ENCODE data around the gene XYLT1. TPM values are rescaled to one million over a fixed set of nuclear protein-coding genes. Genes with fewer than 3 reads are reported as not detected.

Gene XYLT1
- total and polyA plus RNA-seq, 2 of the 8 experiments (the other 6 are each of a cell fraction or from before 2014, with no cell fraction given): 6.6 to 25.4 TPM

DNA sequence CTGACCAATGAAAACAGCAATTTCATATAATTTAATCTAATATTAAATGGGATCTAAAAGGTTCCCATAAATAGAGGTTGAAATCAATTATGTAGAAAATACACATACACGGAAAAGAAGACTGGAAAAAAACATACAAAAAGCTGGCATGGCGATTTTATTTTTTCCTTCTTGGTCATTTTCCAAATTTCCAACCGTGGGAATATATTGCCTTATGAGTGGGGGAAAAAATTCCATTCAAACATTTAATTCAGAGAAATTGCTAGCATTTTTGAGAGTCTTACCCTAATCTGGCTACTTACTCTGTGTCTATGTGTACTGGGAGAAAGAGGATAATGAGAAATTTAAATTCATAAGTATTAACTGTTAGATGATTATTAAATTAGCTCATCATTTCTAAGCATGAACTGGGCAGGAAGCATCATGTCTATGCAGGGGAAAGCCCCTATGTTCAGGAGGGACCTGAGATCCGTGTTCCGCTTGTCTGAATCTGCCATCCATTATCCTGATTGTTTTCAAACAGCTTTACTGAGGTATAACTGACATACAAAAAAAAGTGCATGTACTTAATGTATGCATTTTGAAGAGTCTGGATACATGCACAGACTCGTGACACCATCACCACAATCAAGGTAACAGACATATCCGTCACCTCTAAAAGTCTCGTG is 145.2 kb downstream of the XYLT1 start:
- Histone ChIP-seq H3K79me1 (ENCODE audit: low read depth, low read length) (0 out of 2 replicates have a peak, but pooled peaks cover 2% of the 10 kb centered on the region), H2BK120ac (replicated peaks; ENCODE audit: low read depth, low read length) (no peak overlapping the region), H3K27ac (ENCODE audit: low read depth, low read length) (no peak overlapping the region), H3K9ac (replicated peaks in 1 of 4; ENCODE audit: extremely low read depth in 1 of 4, low read depth in 3 of 4, low read length in 3 of 4) (no peak overlapping the region), H2BK12ac (ENCODE audit: low read depth, low read length) (no peak overlapping the region), H3K23me2 (ENCODE audit: low read depth, low read length) (no peaks in the 10 kb centered on the region), H3K23ac (ENCODE audit: insufficient read length) (no peak overlapping the region), H2BK15ac (ENCODE audit: low read length) (no peak overlapping the region), H4K91ac (replicated peaks; ENCODE audit: insufficient read length, low read length) (no peak overlapping the region), H3K36me3 (ENCODE audit: control insufficient read depth in 2 of 4, insufficient read depth in 4 of 4, low read length in 3 of 4) (no peaks in the 10 kb centered on the region), H3K14ac (ENCODE audit: insufficient read length) (no peak overlapping the region), H4K8ac (ENCODE audit: extremely low read depth, insufficient read depth, low read length) (no peak overlapping the region), H2BK20ac (ENCODE audit: low read length) (no peak overlapping the region), H3K56ac (replicated peaks; ENCODE audit: insufficient read length, low read depth, low read length) (no peak overlapping the region), H3K9me3 (ENCODE audit: insufficient read depth in 2 of 2, low read depth in 1 of 2, low read length in 1 of 2) (no peaks in the 10 kb centered on the region), H2AK5ac (ENCODE audit: low read depth, low read length) (no peak overlapping the region), H3K18ac (ENCODE audit: extremely low read depth, low read length) (no peak overlapping the region), H2AFZ (ENCODE audit: low read length) (no peak overlapping the region), H3K79me2 (ENCODE audit: control insufficient read depth in 1 of 2, insufficient read depth in 2 of 2, low read length in 2 of 2) (peaks cover 0 to 4% of the 10 kb centered on the region in 2 experiments; a peak in 1 of 4 replicates), H4K5ac (ENCODE audit: insufficient read length, low read depth, low read length) (no peak overlapping the region), H4K20me1 (replicated peaks in 1 of 2; ENCODE audit: control insufficient read depth in 1 of 2, insufficient read depth in 2 of 2, low read length in 2 of 2) (no peaks in the 10 kb centered on the region), H3K4ac (replicated peaks; ENCODE audit: insufficient read length, low read depth, low read length) (no peak overlapping the region), H3K4me1 (replicated peaks in 1 of 4; ENCODE audit: control insufficient read depth in 3 of 4, insufficient read depth in 4 of 4, low read length in 3 of 4) (no peaks in the 10 kb centered on the region), H2BK5ac (ENCODE audit: low read depth, low read length) (no peak overlapping the region), H3K27me3 (replicated peaks in 1 of 4; ENCODE audit: control insufficient read depth in 3 of 4, extremely low read depth in 1 of 4, insufficient read depth in 3 of 4, low read length in 3 of 4) (no peaks in the 10 kb centered on the region), H3K4me2 (ENCODE audit: insufficient read depth in 1 of 2, low read depth in 2 of 2, low read length in 2 of 2) (no peak overlapping the region), H3K4me3 (ENCODE audit: extremely low read depth in 1 of 4, insufficient read depth in 2 of 4, low read depth in 3 of 4, low read length in 4 of 4) (no peak overlapping the region)
- FAIRE-seq (no peak), DNase-seq (ENCODE audit: low read depth in 1 of 2, low spot score in 2 of 2) (no peak)
- 88% methylated on average over 8 of the region's 8 CpGs; no CpG with 5 or more reads in 1 of the 2 experiments for WGBS, 2 experiments (ENCODE audit: extremely low coverage in 1 of 2, insufficient coverage in 1 of 2, insufficient read length in 1 of 2, insufficient replicate concordance in 2 of 2, low coverage in 1 of 2, low lambda C conversion rate in 2 of 2, missing lambda C conversion rate in 1 of 2)
- ChIA-PET CTCF (ENCODE audit: partially characterized antibody) (no interaction called here), POLR2A (ENCODE audit: partially characterized antibody) (no interaction called here)
- TF ChIP-seq SAP30 (IDR thresholded peaks at IDR 0.05; ENCODE audit: insufficient read depth, insufficient replicate concordance, low read length) (no peak), RXRA (IDR thresholded peaks at IDR 0.05; ENCODE audit: insufficient read depth, low read depth, low read length) (no peak), POU5F1 (IDR thresholded peaks at IDR 0.05; ENCODE audit: low read depth, low read length) (no peak), KDM1A (IDR thresholded peaks at IDR 0.05; ENCODE audit: borderline replicate concordance, low read length) (no peak), ASH2L (IDR thresholded peaks at IDR 0.05; ENCODE audit: low read length) (no peak), TBP (IDR thresholded peaks at IDR 0.05; ENCODE audit: low read depth, low read length) (no peak), CHD2 (IDR thresholded peaks at IDR 0.05; ENCODE audit: low read length) (no peak), RNF2 (IDR thresholded peaks at IDR 0.05; ENCODE audit: borderline replicate concordance, low read depth, low read length, missing control alignments, poor library complexity, severe bottlenecking) (no peak), MAFK (IDR thresholded peaks at IDR 0.05; ENCODE audit: low read depth, low read length) (no peak), PHF8 (conservative IDR thresholded peaks at IDR 0.05; ENCODE audit: low read depth, low read length) (no peak), SIRT6 (IDR thresholded peaks at IDR 0.05; ENCODE audit: low read length) (no peak)
- TF ChIP-seq, protein P1, sequence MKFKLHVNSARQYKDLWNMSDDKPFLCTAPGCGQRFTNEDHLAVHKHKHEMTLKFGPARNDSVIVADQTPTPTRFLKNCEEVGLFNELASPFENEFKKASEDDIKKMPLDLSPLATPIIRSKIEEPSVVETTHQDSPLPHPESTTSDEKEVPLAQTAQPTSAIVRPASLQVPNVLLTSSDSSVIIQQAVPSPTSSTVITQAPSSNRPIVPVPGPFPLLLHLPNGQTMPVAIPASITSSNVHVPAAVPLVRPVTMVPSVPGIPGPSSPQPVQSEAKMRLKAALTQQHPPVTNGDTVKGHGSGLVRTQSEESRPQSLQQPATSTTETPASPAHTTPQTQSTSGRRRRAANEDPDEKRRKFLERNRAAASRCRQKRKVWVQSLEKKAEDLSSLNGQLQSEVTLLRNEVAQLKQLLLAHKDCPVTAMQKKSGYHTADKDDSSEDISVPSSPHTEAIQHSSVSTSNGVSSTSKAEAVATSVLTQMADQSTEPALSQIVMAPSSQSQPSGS (IDR thresholded peaks at IDR 0.05; ENCODE audit: low read length): no peak

Data from H1 (cell line).